SK-N-SH (cell line): ENCODE measurements around the gene USP6.
"Not testable (repeated sequence)": the region's sequence is repeated elsewhere in the genome, so short reads cannot be mapped to it uniquely, and the experiment has no call there.

ENCODE experiments used
- YY1 ChIP-seq: IDR thresholded peaks from 2 replicates; pipeline ENCODE4 v1.4.0; 2012; ENCODE audit warnings: low read depth, mild to moderate bottlenecking
- TF ChIP-seq, protein P1 (sequence below): fragments of 200-600 bp; sonication (generic); IDR thresholded peaks from 2 replicates; pipeline ENCODE4 v1.6.1; 2017; ENCODE audit warnings: antibody characterized with exemption, mild to moderate bottlenecking, moderate library complexity

DNA sequence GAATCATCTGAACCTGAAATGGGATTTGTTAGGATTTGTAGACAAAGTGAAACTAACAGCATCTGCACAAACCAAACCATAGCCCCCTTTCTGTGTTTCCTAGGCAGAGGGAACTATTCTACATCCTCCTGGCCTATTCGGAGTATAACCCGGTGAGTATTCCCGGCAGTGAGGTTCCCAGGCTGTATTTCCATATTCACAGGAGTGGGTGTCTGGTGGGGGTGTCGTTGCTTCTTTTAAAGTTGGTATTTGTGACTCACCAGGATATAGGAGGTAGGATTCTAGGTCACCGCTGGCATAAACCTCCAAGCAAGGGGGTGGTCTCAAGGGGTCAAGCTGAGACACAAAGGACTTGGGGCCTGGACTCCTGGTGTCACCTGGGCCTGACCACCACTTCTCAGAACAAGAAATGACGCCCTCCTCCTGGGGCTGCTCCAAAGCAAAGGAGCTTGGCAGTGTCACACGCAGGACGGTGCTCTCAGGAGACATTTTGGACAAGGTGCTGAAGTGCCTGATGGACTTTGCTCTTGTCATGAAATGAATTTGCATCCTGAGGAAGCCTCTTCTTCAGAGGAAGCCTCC, 19.4 kb downstream of the USP6 start:
- TF ChIP-seq YY1, result not testable (repeated sequence)
- TF ChIP-seq, protein P1, sequence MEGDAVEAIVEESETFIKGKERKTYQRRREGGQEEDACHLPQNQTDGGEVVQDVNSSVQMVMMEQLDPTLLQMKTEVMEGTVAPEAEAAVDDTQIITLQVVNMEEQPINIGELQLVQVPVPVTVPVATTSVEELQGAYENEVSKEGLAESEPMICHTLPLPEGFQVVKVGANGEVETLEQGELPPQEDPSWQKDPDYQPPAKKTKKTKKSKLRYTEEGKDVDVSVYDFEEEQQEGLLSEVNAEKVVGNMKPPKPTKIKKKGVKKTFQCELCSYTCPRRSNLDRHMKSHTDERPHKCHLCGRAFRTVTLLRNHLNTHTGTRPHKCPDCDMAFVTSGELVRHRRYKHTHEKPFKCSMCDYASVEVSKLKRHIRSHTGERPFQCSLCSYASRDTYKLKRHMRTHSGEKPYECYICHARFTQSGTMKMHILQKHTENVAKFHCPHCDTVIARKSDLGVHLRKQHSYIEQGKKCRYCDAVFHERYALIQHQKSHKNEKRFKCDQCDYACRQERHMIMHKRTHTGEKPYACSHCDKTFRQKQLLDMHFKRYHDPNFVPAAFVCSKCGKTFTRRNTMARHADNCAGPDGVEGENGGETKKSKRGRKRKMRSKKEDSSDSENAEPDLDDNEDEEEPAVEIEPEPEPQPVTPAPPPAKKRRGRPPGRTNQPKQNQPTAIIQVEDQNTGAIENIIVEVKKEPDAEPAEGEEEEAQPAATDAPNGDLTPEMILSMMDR, result not testable (repeated sequence)
